Right kidney (tissue), 1 donor: Measurements from ENCODE around the gene DIO2.

Experiments used
- DNase-seq: peaks from one replicate; pipeline ENCODE4 v3.0.0-alpha.2; 2016

DIO2 gene

DNA sequence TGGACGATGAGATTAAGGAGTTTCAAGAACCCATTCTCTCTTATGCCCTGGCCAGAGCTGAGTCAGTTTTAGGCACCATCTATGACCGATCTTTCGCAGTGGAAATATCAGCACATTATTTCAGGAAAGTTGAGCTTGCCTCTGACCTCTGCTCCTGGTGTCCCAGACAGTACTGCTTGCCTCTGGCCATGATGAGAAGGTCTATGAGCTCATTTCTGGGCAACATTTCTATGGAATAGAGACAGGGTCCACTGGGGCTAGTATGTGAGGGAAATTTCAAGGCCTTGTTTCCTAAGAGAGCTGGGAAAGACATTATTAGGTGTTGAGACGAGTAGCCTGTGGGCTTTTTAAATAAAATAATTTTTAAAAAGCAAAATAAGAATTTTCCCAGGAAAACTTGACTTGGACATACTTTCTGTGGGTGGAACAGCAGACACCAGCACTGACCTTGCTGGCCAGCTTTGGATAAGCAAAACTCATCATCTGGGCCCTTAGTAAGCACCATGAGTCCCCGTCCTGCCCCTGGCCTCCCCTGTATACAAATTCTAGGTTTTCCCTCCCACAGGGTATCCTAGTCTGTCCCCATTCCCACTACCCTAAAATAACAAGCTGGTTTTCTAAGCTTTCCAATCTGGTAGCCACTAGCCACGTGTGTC, 43.4 kb downstream of the DIO2 start:
- DNase-seq: no peak

GRCh38 chr14:80164991-80165721, 46.1 kb downstream of the DIO2 start:
- DNase-seq: no peak

GRCh38 chr14:80152763-80153162, 58.5 kb downstream of the DIO2 start:
- DNase-seq: no peak

DNA sequence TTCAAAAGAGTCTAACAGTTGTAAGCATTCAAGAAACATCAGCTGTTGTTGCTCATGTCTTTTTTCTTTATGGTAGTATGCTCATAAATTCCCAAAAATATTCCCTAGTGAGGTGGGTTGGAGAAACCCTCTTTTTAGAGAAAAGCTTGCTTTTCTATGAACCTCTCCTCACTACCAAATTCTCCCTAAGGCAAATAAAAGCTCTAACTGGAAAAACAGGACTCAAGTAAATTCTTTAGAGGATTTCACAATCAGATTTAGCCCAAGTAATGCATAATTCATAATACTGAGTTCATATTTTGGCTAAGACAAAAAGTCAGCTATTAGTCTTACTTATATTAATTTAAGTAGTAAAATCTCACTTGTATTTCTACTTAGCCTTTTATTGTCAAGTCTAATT, 59.1 kb downstream of the DIO2 start:
- DNase-seq: no peak

GRCh38 chr14:80150301-80150700, 61.0 kb downstream of the DIO2 start:
- no peak for DNase-seq
